Ovary (tissue), 3 donors: ENCODE data around the gene SS18.

Experiments
- CTCF ChIP-seq, 3 donors: fragments of 450-650 bp in 2 of 3; fragments of 200-600 bp in 1 of 3; IDR thresholded peaks; one replicate each; pipeline versions ENCODE4 v1.5.1 to v1.8.0; 2016 to 2022; ENCODE audit warnings: antibody characterized with exemption in 3 of 3, mild to moderate bottlenecking in 1 of 3
- EP300 ChIP-seq: sonication (generic); formaldehyde crosslinking; IDR thresholded peaks from one replicate; pipeline ENCODE4 v1.6.1; 2017; ENCODE audit warnings: antibody characterized with exemption
- POLR2A ChIP-seq: fragments of 450-650 bp; IDR thresholded peaks from one replicate; pipeline ENCODE4 v1.6.1; 2017; ENCODE audit warnings: antibody characterized with exemption, mild to moderate bottlenecking, moderate library complexity
- donor health status: DM: no; HTN: no; CAD: no.

GRCh38 chr18:26135548-26135947 is 45.1 kb upstream of the SS18 start:
- TF ChIP-seq CTCF (IDR thresholded peaks at IDR 0.05) (no peak), EP300 (no peak), POLR2A (no peak)
